ENCODE results near the gene RHOBTB3.

DNA sequence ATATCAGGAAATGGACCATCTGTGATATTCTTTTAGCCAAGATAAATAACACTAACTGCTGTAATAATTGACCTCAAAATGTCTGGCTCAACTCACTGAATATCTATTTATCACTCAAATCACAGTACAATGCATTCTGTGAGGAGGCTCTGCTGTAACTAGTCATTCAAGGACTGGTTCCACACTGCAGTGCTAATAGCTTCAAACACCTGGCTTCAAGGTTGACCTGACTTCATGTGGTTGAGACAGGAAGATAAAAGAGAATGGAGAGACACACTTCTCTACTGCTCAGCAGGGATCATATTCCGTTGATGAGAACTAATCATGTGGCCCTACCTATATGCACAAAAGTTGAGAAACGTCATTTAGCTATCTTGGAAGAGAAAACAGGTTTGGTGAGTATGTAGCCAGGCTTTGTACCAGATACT is 3.4 kb upstream of the RHOBTB3 start:
- TF ChIP-seq EZH2phosphoT487 (IDR thresholded peaks at IDR 0.05; ENCODE audit: borderline replicate concordance) (no peak), CTCF (conservative IDR thresholded peaks at IDR 0.05; ENCODE audit: low read length) (no peak)
